IgD-negative memory B cell (primary cell): Measurements from ENCODE around the gene KRTDAP. TPM values are rescaled to one million over a fixed set of nuclear protein-coding genes. Genes with fewer than 3 reads are reported as not detected.
A peak's percentile ranks its signal among the peaks of the same experiment; 100 is the strongest.

Experiments used
- H3K27ac Mint-ChIP-seq, 3 donors: one replicate each; pipeline ENCODE4 v1.8.0; 2020 to 2022; ENCODE audit warnings: mild to moderate bottlenecking in 3 of 3, mixed read lengths in 3 of 3, moderate library complexity in 1 of 3
- H3K27me3 Mint-ChIP-seq: one replicate; pipeline ENCODE4 v1.8.0; 2021; ENCODE audit warnings: mixed read lengths
- H3K36me3 Mint-ChIP-seq: one replicate; pipeline ENCODE4 v1.8.0; 2020; ENCODE audit warnings: mild to moderate bottlenecking, mixed read lengths
- H3K4me1 Mint-ChIP-seq, 3 donors: one replicate each; pipeline ENCODE4 v1.8.0; 2020 to 2022; ENCODE audit warnings: mixed read lengths in 3 of 3, mild to moderate bottlenecking in 1 of 3
- H3K4me3 Mint-ChIP-seq, 4 donors: one replicate each; pipeline ENCODE4 v1.8.0; 2020 to 2022; ENCODE audit warnings: mild to moderate bottlenecking in 4 of 4, mixed read lengths in 4 of 4, moderate library complexity in 3 of 4
- H3K9me3 Mint-ChIP-seq, 3 donors: one replicate each; pipeline ENCODE4 v1.8.0; 2020 to 2021; ENCODE audit warnings: mixed read lengths in 3 of 3, mild to moderate bottlenecking in 1 of 3
- polyA plus RNA-seq: library from polyadenylated mRNA; unstranded; fragments of 300-500 nt; fragmentation: Illumina TruSeq; gene quantifications from one replicate; pipeline ENCODE4 v1.2.3, GENCODE V29; 2021

KRTDAP gene
- polyA plus RNA-seq, 1 donor from 2014 or later, result not detected

- Mint-ChIP-seq H3K27me3 (peaks cover 8% of the 10 kb centered on the region), H3K4me3 (no peak overlapping the region), H3K27ac (no peak overlapping the region), H3K9me3 (peaks cover 0 to 5% (median 0%) of the 10 kb centered on the region in 3 donors), H3K36me3 (peaks cover 4% of the 10 kb centered on the region), H3K4me1 (no peaks in the 10 kb centered on the region)
Measured at GRCh38 chr19:35521124-35521743, 31.0 kb upstream of the KRTDAP start.

GRCh38 chr19:35519291-35519690 is 29.0 kb upstream of the KRTDAP start:
- Mint-ChIP-seq H3K4me1 (no peaks in the 10 kb centered on the region), H3K27me3 (peaks cover 7% of the 10 kb centered on the region), H3K9me3 (peaks cover 0 to 5% (median 0%) of the 10 kb centered on the region in 3 donors), H3K27ac (no peak overlapping the region), H3K36me3 (peaks cover 4% of the 10 kb centered on the region), H3K4me3 (no peak overlapping the region)

GRCh38 chr19:35518313-35518712 is 28.0 kb upstream of the KRTDAP start:
- peaks cover 0 to 5% (median 0%) of the 10 kb centered on the region in 3 donors for H3K9me3 Mint-ChIP-seq
- H3K4me3 Mint-ChIP-seq, result peak overlapping the region in 1 of 4 donors; percentile 32
- no peak overlapping the region for H3K27ac Mint-ChIP-seq
- peaks cover 7% of the 10 kb centered on the region for H3K27me3 Mint-ChIP-seq
- H3K4me1 Mint-ChIP-seq, result no peaks in the 10 kb centered on the region
- H3K36me3 Mint-ChIP-seq, result peaks cover 4% of the 10 kb centered on the region

- peaks cover 0 to 5% (median 0%) of the 10 kb centered on the region in 3 donors for H3K9me3 Mint-ChIP-seq
- peaks cover 4% of the 10 kb centered on the region for H3K36me3 Mint-ChIP-seq
- no peak overlapping the region for H3K4me3 Mint-ChIP-seq
- no peaks in the 10 kb centered on the region for H3K4me1 Mint-ChIP-seq
- H3K27me3 Mint-ChIP-seq, result peaks cover 7% of the 10 kb centered on the region
- peak overlapping the region in 1 of 3 donors; percentile 13 for H3K27ac Mint-ChIP-seq
Measured at GRCh38 chr19:35517342-35517741, 27.1 kb upstream of the KRTDAP start.

GRCh38 chr19:35516310-35516709 is 26.0 kb upstream of the KRTDAP start:
- Mint-ChIP-seq H3K27ac (no peak overlapping the region), H3K27me3 (peaks cover 9% of the 10 kb centered on the region)

GRCh38 chr19:35514282-35514809 is 24.1 kb upstream of the KRTDAP start:
- Mint-ChIP-seq H3K27me3 (peaks cover 15% of the 10 kb centered on the region), H3K27ac (no peak overlapping the region), H3K4me1 (peaks cover 3 to 8% (median 3%) of the 10 kb centered on the region in 3 donors), H3K9me3 (peaks cover 0 to 2% (median 0%) of the 10 kb centered on the region in 3 donors), H3K4me3 (no peak overlapping the region), H3K36me3 (peaks cover 2% of the 10 kb centered on the region)

More at GRCh38 chr19:35516310-35516709, 26.0 kb upstream of the KRTDAP start:
- Mint-ChIP-seq H3K36me3 (peaks cover 4% of the 10 kb centered on the region), H3K9me3 (peaks cover 0 to 5% (median 0%) of the 10 kb centered on the region in 3 donors), H3K4me1 (no peaks in the 10 kb centered on the region), H3K4me3 (no peak overlapping the region)

- Mint-ChIP-seq H3K4me1 (peaks cover 3 to 10% (median 4%) of the 10 kb centered on the region in 3 donors), H3K9me3 (peaks cover 0 to 2% (median 0%) of the 10 kb centered on the region in 3 donors), H3K27me3 (peaks cover 17% of the 10 kb centered on the region), H3K36me3 (peaks cover 2% of the 10 kb centered on the region), H3K27ac (peak within 1 kb of the TSS in 1 of 3 donors; percentile 27), H3K4me3 (no peak within 1 kb of the TSS)
Measured at GRCh38 chr19:35513628-35514281, 23.5 kb upstream of the KRTDAP start, which contains the start of gene DMKN. TSS of gene DMKN (minus strand) at chr19:35513649. CDS start at chr19:35513475, 174 bp downstream.

GRCh38 chr19:35512831-35513627 is 22.8 kb upstream of the KRTDAP start:
- H3K27ac Mint-ChIP-seq, result peak overlapping the region in 1 of 3 donors; percentile 27
- H3K36me3 Mint-ChIP-seq, result peaks cover 2% of the 10 kb centered on the region
- H3K9me3 Mint-ChIP-seq, result peaks cover 0 to 2% (median 0%) of the 10 kb centered on the region in 3 donors
- peaks cover 3 to 10% (median 10%) of the 10 kb centered on the region in 3 donors for H3K4me1 Mint-ChIP-seq
- H3K4me3 Mint-ChIP-seq, result no peak overlapping the region
- H3K27me3 Mint-ChIP-seq, result peaks cover 13% of the 10 kb centered on the region

- no peaks in the 10 kb centered on the region for H3K9me3 Mint-ChIP-seq
- no peaks in the 10 kb centered on the region for H3K36me3 Mint-ChIP-seq
- peaks cover 3 to 12% (median 11%) of the 10 kb centered on the region in 3 donors for H3K4me1 Mint-ChIP-seq
- no peak overlapping the region for H3K27ac Mint-ChIP-seq
- H3K27me3 Mint-ChIP-seq, result peaks cover 18% of the 10 kb centered on the region
- H3K4me3 Mint-ChIP-seq, result no peak overlapping the region
Measured at GRCh38 chr19:35511337-35511736, 21.1 kb upstream of the KRTDAP start.

GRCh38 chr19:35510626-35510964 is 20.3 kb upstream of the KRTDAP start:
- Mint-ChIP-seq H3K27me3 (peaks cover 21% of the 10 kb centered on the region), H3K4me3 (peak overlapping the region; percentile 2 to 88 (median 77)), H3K27ac (no peak overlapping the region), H3K36me3 (no peaks in the 10 kb centered on the region), H3K9me3 (no peaks in the 10 kb centered on the region), H3K4me1 (peaks cover 3 to 12% (median 11%) of the 10 kb centered on the region in 3 donors)

- Mint-ChIP-seq H3K36me3 (no peaks in the 10 kb centered on the region), H3K27ac (no peak overlapping the region), H3K4me3 (peak overlapping the region; percentile 2 to 88 (median 77)), H3K27me3 (peaks cover 25% of the 10 kb centered on the region), H3K9me3 (no peaks in the 10 kb centered on the region), H3K4me1 (peaks cover 3 to 12% (median 11%) of the 10 kb centered on the region in 3 donors)
Measured at GRCh38 chr19:35509861-35510625, 19.8 kb upstream of the KRTDAP start.

- H3K27ac Mint-ChIP-seq, result no peak overlapping the region
- H3K36me3 Mint-ChIP-seq, result no peaks in the 10 kb centered on the region
- no peaks in the 10 kb centered on the region for H3K9me3 Mint-ChIP-seq
- H3K27me3 Mint-ChIP-seq, result peaks cover 25% of the 10 kb centered on the region
- H3K4me1 Mint-ChIP-seq, result peaks cover 3 to 12% (median 11%) of the 10 kb centered on the region in 3 donors
- peak overlapping the region; percentile 2 to 88 (median 77) for H3K4me3 Mint-ChIP-seq
Measured at GRCh38 chr19:35509018-35509652, 18.9 kb upstream of the KRTDAP start.

- Mint-ChIP-seq H3K27me3 (peaks cover 27% of the 10 kb centered on the region), H3K9me3 (no peaks in the 10 kb centered on the region), H3K27ac (no peak overlapping the region), H3K4me1 (peaks cover 3 to 12% (median 11%) of the 10 kb centered on the region in 3 donors), H3K4me3 (no peak overlapping the region), H3K36me3 (no peaks in the 10 kb centered on the region)
Measured at GRCh38 chr19:35508129-35508528, 17.9 kb upstream of the KRTDAP start.

- H3K27me3 Mint-ChIP-seq, result peaks cover 27% of the 10 kb centered on the region
- peak overlapping the region in 1 of 3 donors; percentile 5 for H3K27ac Mint-ChIP-seq
Measured at GRCh38 chr19:35507561-35507960, 17.3 kb upstream of the KRTDAP start.

More at GRCh38 chr19:35507561-35507960, 17.3 kb upstream of the KRTDAP start:
- Mint-ChIP-seq H3K9me3 (no peaks in the 10 kb centered on the region), H3K4me3 (no peak overlapping the region), H3K4me1 (peaks cover 3 to 12% (median 11%) of the 10 kb centered on the region in 3 donors), H3K36me3 (peaks cover 2% of the 10 kb centered on the region)
